Activated CD8-positive, alpha-beta T cell treated with anti-CD3 and anti-CD28 coated beads for 36 hours (primary cell): ENCODE measurements around the gene DLAT. TPM values are rescaled to one million over a fixed set of nuclear protein-coding genes. Genes with fewer than 3 reads are reported as not detected.

Experiments used
- ATAC-seq: fragments of 200-7000 bp; cut with Tn5 transposase; one replicate; pipeline ENCODE4 v1.10.0; 2021; ENCODE audit warnings: mild to moderate bottlenecking, moderate library complexity
- CTCF ChIA-PET: fragments of 350-600 bp; sonication (Branson Sonifier 250); formaldehyde crosslinking; loops from one replicate; lab custom pipeline; 2021; ENCODE audit warnings: antibody characterized with exemption; lab: Charles Lee
- POLR2A ChIA-PET: fragments of 350-600 bp; sonication (Branson Sonifier 250); formaldehyde crosslinking; loops from one replicate; lab custom pipeline; 2021; ENCODE audit warnings: antibody characterized with exemption; lab: Charles Lee
- DNase-seq: peaks from one replicate; pipeline ENCODE4 v3.0.0-alpha.2; 2020
- H3K27ac Mint-ChIP-seq: one replicate; pipeline ENCODE4 v1.8.0; 2021; ENCODE audit warnings: mild to moderate bottlenecking, mixed read lengths
- H3K27me3 Mint-ChIP-seq: one replicate; pipeline ENCODE4 v1.8.0; 2021; ENCODE audit warnings: mixed read lengths
- H3K36me3 Mint-ChIP-seq: one replicate; pipeline ENCODE4 v1.8.0; 2021; ENCODE audit warnings: low read depth, mixed read lengths
- H3K4me1 Mint-ChIP-seq: one replicate; pipeline ENCODE4 v1.8.0; 2021; ENCODE audit warnings: low read depth, mixed read lengths
- H3K4me3 Mint-ChIP-seq: one replicate; pipeline ENCODE4 v1.8.0; 2021; ENCODE audit warnings: mild to moderate bottlenecking, moderate library complexity, mixed read lengths
- H3K9me3 Mint-ChIP-seq: one replicate; pipeline ENCODE4 v1.8.0; 2021; ENCODE audit warnings: mixed read lengths
- CTCF ChIP-seq: fragments of 200-600 bp; IDR thresholded peaks from one replicate; pipeline ENCODE4 v1.8.0; 2022; ENCODE audit warnings: antibody characterized with exemption, mild to moderate bottlenecking
- intact Hi-C: fragments of 100-400 bp; cut with micrococcal nuclease; formaldehyde crosslinking; loops from one replicate; pipeline ENCODE4 v1.10.0; 2022
- total RNA-seq, 2 experiments: library from RNA; stranded (reverse); gene quantifications; one replicate each; pipeline ENCODE4 v1.2.3, GENCODE V29; 2021

Gene DLAT
- total RNA-seq, 2 experiments from 2014 or later: 50.3 to 51.4 TPM

GRCh38 chr11:112013497-112014164 lies 11.6 kb upstream of the DLAT start:
- Mint-ChIP-seq H3K4me1 (no peaks in the 10 kb centered on the region), H3K9me3 (no peaks in the 10 kb centered on the region), H3K36me3 (no peaks in the 10 kb centered on the region), H3K4me3 (no peak overlapping the region), H3K27ac (no peak overlapping the region), H3K27me3 (peaks cover 9% of the 10 kb centered on the region)
- POLR2A ChIA-PET: no interaction called here
- CTCF ChIA-PET: no interaction called here
- TF ChIP-seq CTCF: no peak
- ATAC-seq: no peak
- no peak for DNase-seq
- intact Hi-C loops: no loop called here

GRCh38 chr11:112016088-112016764 lies 9.0 kb upstream of the DLAT start:
- ATAC-seq (no peak), DNase-seq (no peak)
- Mint-ChIP-seq H3K36me3 (no peaks in the 10 kb centered on the region), H3K4me3 (no peak overlapping the region), H3K27me3 (no peaks in the 10 kb centered on the region), H3K9me3 (no peaks in the 10 kb centered on the region), H3K27ac (no peak overlapping the region), H3K4me1 (no peaks in the 10 kb centered on the region)
- ChIA-PET CTCF (no interaction called here), POLR2A (no interaction called here)
- intact Hi-C loops: no loop called here
- no peak for TF ChIP-seq CTCF

- POLR2A ChIA-PET: no interaction called here
- H3K4me3 Mint-ChIP-seq: no peak overlapping the region
- no peak for DNase-seq
Observed at GRCh38 chr11:112016765-112017376, 8.3 kb upstream of the DLAT start.

GRCh38 chr11:112017538-112017937 lies 7.7 kb upstream of the DLAT start:
- no peak overlapping the region for H3K27ac Mint-ChIP-seq
- H3K27me3 Mint-ChIP-seq: no peaks in the 10 kb centered on the region
- CTCF ChIA-PET: interaction anchor here (1.2 kb wide), 1 partner anchor 86 kb away, joined by 4 read pairs; no protein-coding TSS in a partner anchor
- no peaks in the 10 kb centered on the region for H3K36me3 Mint-ChIP-seq
- H3K9me3 Mint-ChIP-seq: no peaks in the 10 kb centered on the region
- peaks cover under 1% of the 10 kb centered on the region for H3K4me1 Mint-ChIP-seq
- intact Hi-C loops: no loop called here
- ATAC-seq (no peak), DNase-seq (no peak)
- POLR2A ChIA-PET: no interaction called here
- H3K4me3 Mint-ChIP-seq: no peak overlapping the region
- no peak for TF ChIP-seq CTCF

More at GRCh38 chr11:112016765-112017376, 8.3 kb upstream of the DLAT start:
- Mint-ChIP-seq H3K9me3 (no peaks in the 10 kb centered on the region), H3K36me3 (no peaks in the 10 kb centered on the region), H3K27ac (no peak overlapping the region), H3K27me3 (no peaks in the 10 kb centered on the region), H3K4me1 (no peaks in the 10 kb centered on the region)
- intact Hi-C loops: no loop called here
- no peak for TF ChIP-seq CTCF
- ATAC-seq: no peak
- CTCF ChIA-PET: interaction anchor here (1.2 kb wide), 1 partner anchor 85 kb away, joined by 4 read pairs; no protein-coding TSS in a partner anchor
